HepG2 (cell line): ENCODE results near the gene GPR31. TPM values are rescaled to one million over a fixed set of nuclear protein-coding genes. Genes with fewer than 3 reads are reported as not detected.

Source experiments
- ATAC-seq: fragments of 200-7000 bp; cut with Tn5 transposase; 3 replicates; pipeline ENCODE4 v1.9.1; 2020; ENCODE audit warnings: mild to moderate bottlenecking, moderate library complexity
- BruUV-seq: library from RNA; stranded (reverse); fragments of 400-500 nt; replicated peaks from 2 replicates; lab custom pipeline; 2021; lab: Mats Ljungman, UMichigan
- CTCF ChIA-PET: fragments of 300-600 bp; formaldehyde crosslinking; extraction: SDS; loops from one replicate; lab custom pipeline; 2021; ENCODE audit warnings: low total read pairs, inconsistent platforms, low intra/inter-chr PET ratio; lab: Yijun Ruan, JAX
- POLR2A ChIA-PET: fragments of 350-600 bp; sonication (Branson Sonifier 250); formaldehyde crosslinking; loops from one replicate; lab custom pipeline; 2020; ENCODE audit warnings: antibody characterized with exemption, inconsistent platforms; lab: Yijun Ruan, JAX
- DNase-seq: peaks from one replicate; pipeline ENCODE4 v3.0.0-alpha.2; 2015; ENCODE audit warnings: low spot score
- FAIRE-seq: peaks from 3 replicates; lab custom pipeline; 2011; peaks lifted over from hg19 to GRCh38; lab: Jason Lieb, UNC
- H2AFZ ChIP-seq: one replicate; pipeline ENCODE4 v1.6.1; 2011; ENCODE audit warnings: low read length, inconsistent platforms
- H3K27ac ChIP-seq: fragments of 300-600 bp; 3 replicates; pipeline ENCODE4 v1.8.0; 2011; ENCODE audit warnings: mixed run types, mild to moderate bottlenecking, mixed read lengths, low read length, inconsistent platforms; ENCODE audit not compliant: insufficient read depth; ENCODE audit errors: extremely low read length
- H3K27me3 ChIP-seq, 2 experiments: fragments of 200-600 bp in 1 of 2; 2 replicates in 1 of 2; 3 replicates in 1 of 2; pipeline versions ENCODE4 v1.6.0 to v1.8.0; 2011; ENCODE audit warnings: low read length in 2 of 2, mild to moderate bottlenecking in 2 of 2, moderate library complexity in 2 of 2, inconsistent platforms in 1 of 2; ENCODE audit not compliant: insufficient read depth in 2 of 2, control insufficient read depth in 1 of 2
- H3K36me3 ChIP-seq, 2 experiments: fragments of 200-600 bp in 1 of 2; replicated peaks in 1 of 2; 2 replicates in 1 of 2; 3 replicates in 1 of 2; pipeline versions ENCODE4 v1.5.1 to v1.8.0; 2011; ENCODE audit warnings: low read length in 2 of 2, inconsistent platforms in 1 of 2; ENCODE audit not compliant: insufficient read depth in 2 of 2, control insufficient read depth in 1 of 2
- H3K4me1 ChIP-seq: 2 replicates; pipeline ENCODE4 v1.5.1; 2012; ENCODE audit warnings: low read length, inconsistent platforms; ENCODE audit not compliant: insufficient read depth
- H3K4me2 ChIP-seq: 2 replicates; pipeline ENCODE4 v1.6.0; 2011; ENCODE audit warnings: low read depth, low read length, inconsistent platforms
- H3K4me3 ChIP-seq, 3 experiments: fragments of 200-600 bp in 1 of 3; sonication (generic), shearing (Covaris generic) in 1 of 3; replicated peaks in 1 of 3; 2 replicates each; pipeline ENCODE4 v1.5.1; 2011 to 2016; ENCODE audit warnings: low read length in 3 of 3, inconsistent platforms in 2 of 3, low read depth in 2 of 3, mild to moderate bottlenecking in 2 of 3, control low read depth in 1 of 3, mixed read lengths in 1 of 3; ENCODE audit not compliant: insufficient read depth in 1 of 3
- H3K79me2 ChIP-seq: one replicate; pipeline ENCODE4 v1.6.1; 2011; ENCODE audit warnings: low read length, inconsistent platforms; ENCODE audit not compliant: insufficient read depth
- H3K9ac ChIP-seq: 2 replicates; pipeline ENCODE4 v1.6.0; 2011; ENCODE audit warnings: mild to moderate bottlenecking, low read depth, low read length, inconsistent platforms; ENCODE audit not compliant: insufficient read depth
- H3K9me3 ChIP-seq: 2 replicates; pipeline ENCODE4 v1.5.1; 2012; ENCODE audit warnings: mild to moderate bottlenecking, low read length
- H4K20me1 ChIP-seq: 2 replicates; pipeline ENCODE4 v1.6.0; 2011; ENCODE audit warnings: inconsistent platforms, mild to moderate bottlenecking, low read length, moderate library complexity; ENCODE audit not compliant: insufficient read depth
- CHD2 ChIP-seq: IDR thresholded peaks from 2 replicates; pipeline ENCODE4 v1.6.1; 2011; ENCODE audit warnings: low read depth, low read length, improper control_type of control experiment
- GABPB1 ChIP-seq: IDR thresholded peaks from 2 replicates; pipeline ENCODE4 v1.6.1; 2016; ENCODE audit warnings: mild to moderate bottlenecking, missing genetic modification reagents, moderate library complexity, missing compliant biosample characterization
- GMEB2 ChIP-seq: IDR thresholded peaks from 2 replicates; pipeline ENCODE4 v1.6.1; 2016; ENCODE audit warnings: missing biosample characterization, missing genetic modification reagents, low read depth
- MAFF ChIP-seq: IDR thresholded peaks from 2 replicates; pipeline ENCODE4 v1.6.1; 2011; ENCODE audit warnings: low read depth, low read length, improper control_type of control experiment
- MAFK ChIP-seq, 2 experiments: IDR thresholded peaks in 1 of 2; conservative IDR thresholded peaks in 1 of 2; 2 replicates each; pipeline ENCODE4 v1.6.1; 2011; ENCODE audit warnings: improper control_type of control experiment in 2 of 2, low read length in 2 of 2
- NAIF1 ChIP-seq: sonication (generic); formaldehyde crosslinking; IDR thresholded peaks from 2 replicates; pipeline ENCODE4 v1.5.0; 2020; ENCODE audit warnings: mild to moderate bottlenecking, missing genetic modification reagents, borderline replicate concordance
- NFYB ChIP-seq: sonication (generic); formaldehyde crosslinking; IDR thresholded peaks from 2 replicates; pipeline ENCODE4 v1.4.0; 2020; ENCODE audit warnings: missing genetic modification reagents
- PHF5A ChIP-seq: IDR thresholded peaks from one replicate; pipeline ENCODE4 v1.6.1; 2018; ENCODE audit warnings: low read depth, missing genetic modification reagents; ENCODE audit not compliant: unreplicated experiment
- RFXAP ChIP-seq: sonication (generic); formaldehyde crosslinking; IDR thresholded peaks from 2 replicates; pipeline ENCODE4 v1.4.0; 2020; ENCODE audit warnings: missing genetic modification reagents, borderline replicate concordance
- ZFP90 ChIP-seq: sonication (generic); formaldehyde crosslinking; IDR thresholded peaks from 2 replicates; pipeline ENCODE4 v1.8.0; 2022; ENCODE audit warnings: missing genetic modification reagents, mild to moderate bottlenecking, inconsistent platforms, borderline replicate concordance
- ZNF180 ChIP-seq: sonication (generic); formaldehyde crosslinking; IDR thresholded peaks from 2 replicates; pipeline ENCODE4 v1.4.0; 2020; ENCODE audit warnings: low read depth, missing genetic modification reagents, borderline replicate concordance
- ZNF576 ChIP-seq: sonication (generic); formaldehyde crosslinking; IDR thresholded peaks from 2 replicates; pipeline ENCODE4 v1.4.0; 2020; ENCODE audit warnings: mild to moderate bottlenecking, missing genetic modification reagents
- WGBS: methylation state at CpG from one replicate; pipeline ENCODE4 v1.1.6; 2017; ENCODE audit warnings: low lambda C conversion rate; 5-methylcytosine and 5-hydroxymethylcytosine counted together
- in situ Hi-C: cut with HindIII; loops from 2 replicates; pipeline ENCODE4 v1.10.0; 2017; ENCODE audit warnings: low pct_unique_long_range_greater_than_20kb; ENCODE audit not compliant: extremely low pct_ligation_motif_present
- intact Hi-C: fragments of 100-400 bp; cut with micrococcal nuclease; formaldehyde crosslinking; loops from one replicate; pipeline ENCODE4 v1.10.0; 2022; ENCODE audit not compliant: unreplicated experiment
- polyA plus RNA-seq, 8 experiments: library from polyadenylated mRNA; depleted of rRNA in 3 of 8; stranded (reverse) in 7 of 8; unstranded in 1 of 8; fragments of >200 nt; fragmentation: Illumina TruSeq in 4 of 8; extraction: Trizol in 4 of 8; gene quantifications; 2 replicates each; pipeline versions ENCODE4 v1.2.1 to v1.2.3, GENCODE V29; 2011 to 2016; ENCODE audit warnings: low read depth in 4 of 8, missing spikeins in 1 of 8, mixed read lengths in 1 of 8; ENCODE audit not compliant: insufficient read depth in 1 of 8
- total RNA-seq, 5 experiments: library from RNA; depleted of rRNA; stranded (reverse); fragments of >200 nt; fragmentation: Illumina TruSeq; extraction: Trizol; gene quantifications; 2 replicates each; pipeline ENCODE4 v1.2.3, GENCODE V29; 2016; ENCODE audit warnings: low read depth in 1 of 5
- TF ChIP-seq, protein P1 (sequence below): sonication (generic); formaldehyde crosslinking; conservative IDR thresholded peaks from 2 replicates; pipeline ENCODE4 v1.4.0; 2020; ENCODE audit warnings: missing genetic modification reagents

The GPR31 gene
- total and polyA plus RNA-seq, 2 of the 13 experiments (the other 11 are each of a cell fraction or from before 2014, with no cell fraction given) = not detected

GRCh38 chr6:167154895-167155294 is 2.9 kb downstream of the GPR31 start:
- no peaks in the 10 kb centered on the region for H3K9me3 ChIP-seq
- ChIA-PET POLR2A (no interaction called here), CTCF (no interaction called here)
- no peak overlapping the region for H3K27ac ChIP-seq
- WGBS = 10% methylated on average over 2 of the region's 2 CpGs
- FAIRE-seq (no peak), DNase-seq (no peak), ATAC-seq (no peak)
- no peaks in the 10 kb centered on the region for H4K20me1 ChIP-seq
- H3K4me1 ChIP-seq = peaks cover 14% of the 10 kb centered on the region; the same call in 1 of the 2 replicates
- TF ChIP-seq MAFK (conservative IDR thresholded peaks at IDR 0.05 in 1 of 2, IDR thresholded peaks at IDR 0.05 in 1 of 2; ENCODE audit: low read length in 2 of 2) (peak; percentile 44 to 65), NFYB (CRISPR knock-in tag) (no peak), MAFF (peak; percentile 61)
- H3K79me2 ChIP-seq = no peaks in the 10 kb centered on the region
- no TSS peak for BruUV-seq
- no peak overlapping the region for H3K4me3 ChIP-seq
- in situ Hi-C loops (no loop called here), intact Hi-C loops (no loop called here)
- peaks cover 11 to 82% of the 10 kb centered on the region in 2 experiments; a peak in 4 of 5 replicates for H3K27me3 ChIP-seq
- no peak overlapping the region for H2AFZ ChIP-seq
- no peak overlapping the region for H3K4me2 ChIP-seq
- no peaks in the 10 kb centered on the region for H3K36me3 ChIP-seq
- H3K9ac ChIP-seq = no peak overlapping the region

DNA sequence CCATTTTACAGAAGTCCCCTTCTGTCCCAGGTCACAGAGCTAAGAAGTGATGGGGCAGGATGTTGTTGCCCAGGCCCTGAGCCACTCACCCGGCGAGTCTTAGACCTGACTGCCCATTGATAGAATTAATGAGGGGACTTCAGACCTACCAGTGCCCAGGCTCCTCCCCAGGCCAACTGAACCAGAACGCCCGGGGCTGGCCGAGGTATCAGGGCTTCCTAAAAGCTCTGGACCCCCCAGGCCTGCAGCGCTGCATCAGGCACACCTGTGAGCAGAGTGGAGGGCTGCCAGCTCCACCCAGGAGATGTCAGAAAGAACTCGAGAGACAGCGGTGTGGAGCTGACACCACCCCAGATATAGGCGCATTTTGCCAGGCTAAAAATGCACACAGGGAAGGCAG is 3.5 kb downstream of the GPR31 start:
- TF ChIP-seq, protein P1, sequence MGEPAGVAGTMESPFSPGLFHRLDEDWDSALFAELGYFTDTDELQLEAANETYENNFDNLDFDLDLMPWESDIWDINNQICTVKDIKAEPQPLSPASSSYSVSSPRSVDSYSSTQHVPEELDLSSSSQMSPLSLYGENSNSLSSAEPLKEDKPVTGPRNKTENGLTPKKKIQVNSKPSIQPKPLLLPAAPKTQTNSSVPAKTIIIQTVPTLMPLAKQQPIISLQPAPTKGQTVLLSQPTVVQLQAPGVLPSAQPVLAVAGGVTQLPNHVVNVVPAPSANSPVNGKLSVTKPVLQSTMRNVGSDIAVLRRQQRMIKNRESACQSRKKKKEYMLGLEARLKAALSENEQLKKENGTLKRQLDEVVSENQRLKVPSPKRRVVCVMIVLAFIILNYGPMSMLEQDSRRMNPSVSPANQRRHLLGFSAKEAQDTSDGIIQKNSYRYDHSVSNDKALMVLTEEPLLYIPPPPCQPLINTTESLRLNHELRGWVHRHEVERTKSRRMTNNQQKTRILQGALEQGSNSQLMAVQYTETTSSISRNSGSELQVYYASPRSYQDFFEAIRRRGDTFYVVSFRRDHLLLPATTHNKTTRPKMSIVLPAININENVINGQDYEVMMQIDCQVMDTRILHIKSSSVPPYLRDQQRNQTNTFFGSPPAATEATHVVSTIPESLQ (CRISPR knock-in tag) = no peak
- TF ChIP-seq NAIF1 (CRISPR knock-in tag) (no peak), GMEB2 (CRISPR knock-in tag) (no peak), GABPB1 (CRISPR knock-in tag) (no peak), ZNF576 (CRISPR knock-in tag) (no peak), ZFP90 (CRISPR knock-in tag) (no peak), CHD2 (no peak), PHF5A (CRISPR knock-in tag) (no peak), ZNF180 (no peak), RFXAP (CRISPR knock-in tag) (no peak)
- H3K4me3 ChIP-seq = no peak overlapping the region

More for the DNA sequence above, 3.5 kb downstream of the GPR31 start:
- Histone ChIP-seq H3K79me2 (no peaks in the 10 kb centered on the region), H3K36me3 (no peaks in the 10 kb centered on the region), H3K9ac (no peak overlapping the region), H3K4me1 (peaks cover 14% of the 10 kb centered on the region; the same call in 1 of the 2 replicates), H2AFZ (no peak overlapping the region), H3K9me3 (no peaks in the 10 kb centered on the region), H3K4me2 (no peak overlapping the region), H3K27ac (no peak overlapping the region), H4K20me1 (no peaks in the 10 kb centered on the region), H3K27me3 (peaks cover 11 to 87% of the 10 kb centered on the region in 2 experiments; a peak in 4 of 5 replicates)
- intact Hi-C loops (no loop called here), in situ Hi-C loops (no loop called here)
- ChIA-PET CTCF (no interaction called here), POLR2A (no interaction called here)
- ATAC-seq (peak; percentile 43), FAIRE-seq (no peak), DNase-seq (no peak)
- BruUV-seq = no TSS peak
- WGBS = 28% methylated on average over 9 of the region's 9 CpGs
